GM19099 (cell line): ENCODE results near the gene DYNC1H1.

Experiments used
- POLR2A ChIP-seq: IDR thresholded peaks from 3 replicates; pipeline ENCODE4 v1.6.1; 2011; ENCODE audit warnings: low read depth; ENCODE audit not compliant: insufficient read length; ENCODE audit errors: extremely low read depth

Gene DYNC1H1

DNA sequence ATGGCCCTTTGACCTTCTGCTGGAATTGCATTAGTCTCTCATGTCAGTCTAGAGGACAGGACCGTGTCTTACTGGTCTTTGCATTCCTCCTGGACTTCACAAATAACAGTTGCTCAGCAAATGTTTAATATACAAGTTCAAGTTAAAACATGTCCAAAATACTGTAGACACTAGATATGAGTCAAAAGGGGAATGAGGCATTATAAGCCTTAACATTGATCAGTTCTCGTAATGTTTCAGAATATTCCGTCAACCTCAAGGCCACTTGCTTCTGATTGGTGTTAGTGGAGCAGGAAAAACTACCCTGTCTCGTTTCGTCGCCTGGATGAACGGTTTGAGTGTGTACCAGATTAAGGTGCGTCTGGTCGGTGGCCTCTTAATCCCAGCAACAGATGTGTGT is 62.6 kb downstream of the DYNC1H1 start:
- TF ChIP-seq POLR2A = no peak

- TF ChIP-seq POLR2A = no peak
These were observed 63.6 kb downstream of the DYNC1H1 start for GRCh38 chr14:102027951-102028350.

- no peak for TF ChIP-seq POLR2A
These were observed 64.4 kb downstream of the DYNC1H1 start for GRCh38 chr14:102028733-102029132.

- no peak for TF ChIP-seq POLR2A
These were observed 65.6 kb downstream of the DYNC1H1 start for GRCh38 chr14:102029956-102030355.

- no peak for TF ChIP-seq POLR2A
These were observed 68.9 kb downstream of the DYNC1H1 start for GRCh38 chr14:102033241-102033640.

DNA sequence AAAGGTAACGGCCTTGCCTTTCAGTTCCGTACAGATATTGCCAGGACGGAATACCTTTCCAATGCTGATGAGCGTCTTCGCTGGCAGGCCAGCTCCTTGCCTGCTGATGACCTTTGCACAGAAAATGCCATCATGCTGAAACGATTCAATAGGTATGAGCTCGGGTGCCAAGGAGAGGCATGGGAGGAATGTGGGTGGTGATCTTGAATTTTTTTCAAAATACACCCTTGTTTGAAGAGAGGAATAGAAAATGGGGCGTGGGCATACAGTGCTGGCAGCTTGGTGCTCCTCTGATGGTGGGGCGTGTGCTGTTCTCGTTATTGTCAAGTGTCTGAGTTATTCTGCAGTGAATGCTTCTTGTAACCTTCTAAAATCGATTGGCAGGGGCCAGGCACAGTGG is 69.9 kb downstream of the DYNC1H1 start:
- no peak for TF ChIP-seq POLR2A

DNA sequence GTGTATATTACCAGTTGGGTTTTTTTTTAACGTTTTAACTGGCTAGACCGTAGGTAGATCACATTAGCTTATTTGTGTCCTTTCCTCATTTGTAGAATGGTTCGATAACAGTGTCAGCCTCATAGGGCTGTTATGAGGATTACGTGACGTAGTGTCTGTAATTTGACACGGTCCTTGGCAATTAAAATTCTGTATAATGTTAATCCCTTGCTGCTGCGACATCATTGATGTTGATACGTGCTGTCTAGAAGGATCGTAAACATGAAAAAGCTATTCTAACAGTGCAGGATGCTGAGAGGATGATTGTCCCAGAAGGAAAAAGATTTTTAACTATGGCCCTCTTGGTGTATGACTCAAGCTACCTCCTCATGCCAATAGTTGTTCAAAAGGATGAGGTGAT is 71.5 kb downstream of the DYNC1H1 start:
- TF ChIP-seq POLR2A = no peak

GRCh38 chr14:102037686-102038085 is 73.3 kb downstream of the DYNC1H1 start:
- TF ChIP-seq POLR2A = no peak

GRCh38 chr14:102039157-102039556 is 74.8 kb downstream of the DYNC1H1 start:
- no peak for TF ChIP-seq POLR2A

DNA sequence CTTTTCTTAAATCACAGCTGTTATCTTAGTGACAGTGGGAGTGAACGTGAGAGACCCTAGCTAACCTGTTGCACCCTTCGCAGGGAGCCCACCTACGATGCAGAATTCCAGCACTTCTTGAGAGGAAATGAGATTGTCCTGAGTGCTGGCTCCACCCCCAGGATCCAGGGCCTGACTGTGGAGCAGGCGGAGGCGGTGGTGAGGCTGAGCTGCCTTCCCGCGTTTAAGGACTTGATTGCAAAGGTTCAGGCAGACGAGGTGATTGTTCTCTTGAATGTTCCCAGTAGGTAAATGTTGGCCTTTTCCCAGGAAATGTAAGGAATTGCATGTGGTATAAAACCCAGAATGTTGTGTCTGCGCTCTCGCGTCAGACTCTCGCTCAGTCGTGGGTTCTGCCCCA is 75.8 kb downstream of the DYNC1H1 start:
- TF ChIP-seq POLR2A = no peak

- TF ChIP-seq POLR2A = no peak
These were observed 78.3 kb downstream of the DYNC1H1 start for GRCh38 chr14:102042699-102043098.

DNA sequence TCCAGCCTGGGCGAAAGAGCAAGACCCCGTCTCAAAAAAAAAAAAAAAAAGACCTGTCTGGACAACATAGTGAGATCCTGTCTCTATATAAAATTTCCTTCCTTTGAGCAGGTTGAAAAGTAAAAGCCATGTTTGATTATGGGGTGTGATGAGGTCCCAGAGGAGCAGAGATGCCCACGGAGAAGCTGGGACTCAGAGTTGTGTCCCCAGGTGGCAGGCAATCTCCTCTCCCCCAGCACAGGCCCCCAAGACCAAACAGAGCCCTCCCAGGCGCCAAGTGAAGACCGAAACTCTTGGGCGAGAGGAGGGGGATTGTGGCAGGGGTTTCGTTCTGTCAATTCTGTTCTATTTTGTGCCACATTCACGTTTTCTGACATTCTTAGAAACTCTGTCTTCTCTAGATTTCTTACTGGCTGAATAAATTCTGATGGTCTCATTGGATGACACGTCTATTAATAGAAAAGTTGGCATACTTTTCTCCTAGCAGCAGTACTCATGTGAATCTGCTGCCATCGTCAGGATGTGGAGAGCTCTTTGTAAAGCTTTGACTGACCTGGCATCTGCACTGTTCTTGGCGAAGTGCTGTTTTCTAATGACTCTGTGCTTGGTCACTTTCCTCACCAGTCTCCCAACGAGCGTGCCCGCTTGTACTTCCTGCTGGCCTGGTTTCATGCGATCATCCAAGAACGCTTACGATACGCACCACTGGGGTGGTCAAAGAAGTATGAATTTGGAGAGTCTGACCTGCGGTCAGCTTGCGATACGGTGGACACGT is 79.1 kb downstream of the DYNC1H1 start:
- TF ChIP-seq POLR2A = no peak

DNA sequence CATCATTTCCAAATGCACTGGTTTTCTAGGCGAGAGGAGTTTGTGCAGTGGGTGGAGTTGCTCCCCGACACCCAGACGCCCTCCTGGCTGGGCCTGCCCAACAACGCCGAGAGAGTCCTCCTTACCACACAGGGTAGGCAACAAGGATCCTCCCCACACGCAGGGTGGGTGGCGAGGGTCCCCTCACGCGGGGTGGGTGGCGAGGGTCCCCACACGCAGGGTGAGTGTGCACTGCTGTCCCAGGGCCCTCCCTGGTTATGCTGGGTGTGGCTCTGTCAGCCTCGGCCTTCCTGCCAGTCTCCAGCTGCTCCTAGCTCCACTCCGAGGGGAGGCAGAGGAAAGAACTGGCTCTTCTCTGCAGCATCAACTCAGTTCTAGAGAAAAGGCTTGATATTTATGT is 80.2 kb downstream of the DYNC1H1 start:
- TF ChIP-seq POLR2A = no peak

- TF ChIP-seq POLR2A = no peak
These were observed 82.2 kb downstream of the DYNC1H1 start for GRCh38 chr14:102046337-102047278.

DNA sequence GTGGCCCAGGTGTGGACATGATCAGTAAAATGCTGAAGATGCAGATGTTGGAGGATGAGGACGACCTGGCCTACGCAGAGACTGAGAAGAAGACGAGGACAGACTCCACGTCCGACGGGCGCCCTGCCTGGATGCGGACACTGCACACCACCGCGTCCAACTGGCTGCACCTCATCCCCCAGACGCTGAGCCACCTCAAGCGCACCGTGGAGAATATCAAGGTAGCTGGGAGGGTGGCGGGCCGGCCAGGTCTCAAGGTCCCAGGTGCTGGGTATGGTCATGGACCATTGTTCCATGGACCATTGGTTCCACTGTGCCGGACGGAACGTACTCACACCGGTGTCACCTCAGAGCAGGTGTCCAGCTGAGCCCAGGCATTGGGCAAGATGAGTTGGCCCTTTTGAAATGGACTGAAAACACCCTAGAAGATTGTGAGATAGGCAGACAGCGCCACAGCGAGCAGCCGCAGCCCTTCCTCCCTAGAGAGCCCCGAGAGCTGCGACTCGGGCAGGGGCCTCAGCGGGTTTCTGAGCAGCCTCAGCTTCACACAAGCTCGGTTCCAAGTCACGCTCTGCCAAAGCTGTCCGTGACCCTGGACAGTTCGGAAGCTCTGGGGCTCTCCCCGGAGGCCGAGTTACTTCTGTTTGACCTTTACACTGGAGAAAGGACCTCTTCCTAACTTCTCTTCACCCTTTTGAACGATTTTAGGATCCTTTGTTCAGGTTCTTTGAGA is 83.6 kb downstream of the DYNC1H1 start:
- TF ChIP-seq POLR2A = no peak
